Panc1 (cell line): Measurements from ENCODE around the gene MST1. TPM values are rescaled to one million over a fixed set of nuclear protein-coding genes. Genes with fewer than 3 reads are reported as not detected.

Experiments
- ATAC-seq: fragments of 200-7000 bp; cut with Tn5 transposase; 2 replicates; pipeline ENCODE4 v1.9.1; 2020; ENCODE audit warnings: mild to moderate bottlenecking, moderate library complexity
- BruUV-seq: library from RNA; stranded (reverse); fragments of 400-500 nt; replicated peaks from 2 replicates; lab custom pipeline; 2021; lab: Mats Ljungman, UMichigan
- CTCF ChIA-PET: fragments of 300-600 bp; sonication (Branson Sonifier 250); formaldehyde crosslinking; loops from one replicate; lab custom pipeline; 2022; ENCODE audit warnings: antibody characterized with exemption; lab: Charles Lee
- POLR2A ChIA-PET: fragments of 300-600 bp; sonication (Branson Sonifier 250); formaldehyde crosslinking; loops from one replicate; lab custom pipeline; 2022; ENCODE audit warnings: antibody characterized with exemption; lab: Charles Lee
- DNase-seq: peaks from one replicate; pipeline ENCODE4 v3.0.0-alpha.2; 2010; ENCODE audit warnings: low read depth, low spot score
- H3K27ac ChIP-seq: 2 replicates; pipeline ENCODE4 v1.5.1; 2011; ENCODE audit warnings: mild to moderate bottlenecking, low read length, inconsistent platforms
- H3K27me3 ChIP-seq: fragments of 200-500 bp; sonication (Bioruptor generic); 2 replicates; pipeline ENCODE4 v1.6.0; 2014; ENCODE audit warnings: low read length, inconsistent platforms; ENCODE audit not compliant: control insufficient read depth, insufficient read depth
- H3K36me3 ChIP-seq: fragments of 200-500 bp; sonication (Bioruptor generic); 2 replicates; pipeline ENCODE4 v1.5.1; 2014; ENCODE audit warnings: inconsistent platforms, mild to moderate bottlenecking, low read length, moderate library complexity; ENCODE audit not compliant: control insufficient read depth, insufficient read depth
- H3K4me1 ChIP-seq: 2 replicates; pipeline ENCODE4 v1.5.1; 2011; ENCODE audit warnings: inconsistent platforms, mild to moderate bottlenecking, low read length, moderate library complexity; ENCODE audit not compliant: control insufficient read depth, insufficient read depth
- H3K4me3 ChIP-seq, 2 experiments: 2 replicates each; pipeline ENCODE4 v1.5.1; 2011 to 2012; ENCODE audit warnings: low read depth in 2 of 2, low read length in 2 of 2, mild to moderate bottlenecking in 2 of 2, inconsistent platforms in 1 of 2, moderate library complexity in 1 of 2
- H3K9me3 ChIP-seq: fragments of 200-500 bp; sonication (Bioruptor generic); 2 replicates; pipeline ENCODE4 v1.5.1; 2014; ENCODE audit warnings: low read depth, mild to moderate bottlenecking, inconsistent platforms, low read length, moderate library complexity; ENCODE audit not compliant: control insufficient read depth, insufficient read depth
- POLR2AphosphoS5 ChIP-seq: IDR thresholded peaks from 2 replicates; pipeline ENCODE4 v1.6.1; 2012; ENCODE audit warnings: mild to moderate bottlenecking, low read depth, low read length, moderate library complexity
- SIN3A ChIP-seq: IDR thresholded peaks from 2 replicates; pipeline ENCODE4 v1.6.1; 2012; ENCODE audit warnings: low read depth, mild to moderate bottlenecking, low read length, moderate library complexity, borderline replicate concordance; ENCODE audit not compliant: insufficient read depth
- TCF7L2 ChIP-seq: IDR thresholded peaks from 2 replicates; pipeline ENCODE4 v1.6.1; 2011; ENCODE audit warnings: mild to moderate bottlenecking, low read depth, low read length, inconsistent platforms
- in situ Hi-C: cut with HindIII; loops from 2 replicates; pipeline ENCODE4 v1.10.0; 2016; ENCODE audit warnings: low sequenced_read_pairs, low pct_unique_long_range_greater_than_20kb
- intact Hi-C: fragments of 100-400 bp; cut with micrococcal nuclease; formaldehyde crosslinking; loops from one replicate; pipeline ENCODE4 v1.10.0; 2022; ENCODE audit not compliant: unreplicated experiment
- total RNA-seq: library from RNA; stranded (reverse); gene quantifications from one replicate; pipeline ENCODE4 v1.2.1, GENCODE V29; 2021; ENCODE audit not compliant: unreplicated experiment
- TF ChIP-seq, protein P1 (sequence below), 2 experiments: IDR thresholded peaks; 2 replicates each; pipeline ENCODE4 v1.6.1; 2011 to 2012; ENCODE audit warnings: low read depth in 2 of 2, control low read depth in 1 of 2, low read length in 1 of 2, mild to moderate bottlenecking in 1 of 2, moderate library complexity in 1 of 2; ENCODE audit not compliant: insufficient read depth in 1 of 2
- TF ChIP-seq, protein P2 (sequence below): fragments of 450-650 bp; IDR thresholded peaks from 2 replicates; pipeline ENCODE4 v1.5.1; 2017; ENCODE audit warnings: mild to moderate bottlenecking

The MST1 gene
- total RNA-seq, 1 experiment from 2014 or later, result 14.0 TPM

DNA sequence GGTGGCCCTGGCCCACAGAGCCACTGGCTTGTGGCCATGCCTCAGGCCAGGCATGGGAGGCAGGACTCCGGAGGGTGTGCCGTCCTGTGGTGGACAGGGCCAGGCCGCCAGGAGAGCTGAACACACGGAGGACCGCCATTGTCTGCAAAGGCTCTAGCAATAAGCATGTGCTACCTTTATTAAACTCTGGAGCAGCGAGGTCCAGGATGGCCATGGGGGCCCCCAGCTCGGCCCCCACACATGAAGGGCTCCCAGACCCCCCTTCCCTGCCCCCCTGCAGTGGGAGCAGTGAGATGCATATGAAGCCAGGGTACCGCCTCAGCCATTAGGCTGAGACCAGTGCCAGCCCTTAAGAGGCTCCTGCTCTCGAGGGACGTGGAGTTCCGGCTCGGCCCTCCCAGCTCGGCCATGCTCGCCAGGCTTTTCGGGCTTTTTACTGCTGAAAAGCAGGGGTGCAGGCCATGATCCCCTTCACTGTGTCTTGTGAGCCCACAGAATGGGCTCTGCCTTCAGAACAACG, 27.5 kb upstream of the MST1 start:
- intact Hi-C loops (no loop called here), in situ Hi-C loops (no loop called here)
- ChIA-PET POLR2A (no interaction called here), CTCF (no interaction called here)
- no peak for TF ChIP-seq POLR2AphosphoS5
- no peak for TF ChIP-seq SIN3A
- TF ChIP-seq, protein P1, sequence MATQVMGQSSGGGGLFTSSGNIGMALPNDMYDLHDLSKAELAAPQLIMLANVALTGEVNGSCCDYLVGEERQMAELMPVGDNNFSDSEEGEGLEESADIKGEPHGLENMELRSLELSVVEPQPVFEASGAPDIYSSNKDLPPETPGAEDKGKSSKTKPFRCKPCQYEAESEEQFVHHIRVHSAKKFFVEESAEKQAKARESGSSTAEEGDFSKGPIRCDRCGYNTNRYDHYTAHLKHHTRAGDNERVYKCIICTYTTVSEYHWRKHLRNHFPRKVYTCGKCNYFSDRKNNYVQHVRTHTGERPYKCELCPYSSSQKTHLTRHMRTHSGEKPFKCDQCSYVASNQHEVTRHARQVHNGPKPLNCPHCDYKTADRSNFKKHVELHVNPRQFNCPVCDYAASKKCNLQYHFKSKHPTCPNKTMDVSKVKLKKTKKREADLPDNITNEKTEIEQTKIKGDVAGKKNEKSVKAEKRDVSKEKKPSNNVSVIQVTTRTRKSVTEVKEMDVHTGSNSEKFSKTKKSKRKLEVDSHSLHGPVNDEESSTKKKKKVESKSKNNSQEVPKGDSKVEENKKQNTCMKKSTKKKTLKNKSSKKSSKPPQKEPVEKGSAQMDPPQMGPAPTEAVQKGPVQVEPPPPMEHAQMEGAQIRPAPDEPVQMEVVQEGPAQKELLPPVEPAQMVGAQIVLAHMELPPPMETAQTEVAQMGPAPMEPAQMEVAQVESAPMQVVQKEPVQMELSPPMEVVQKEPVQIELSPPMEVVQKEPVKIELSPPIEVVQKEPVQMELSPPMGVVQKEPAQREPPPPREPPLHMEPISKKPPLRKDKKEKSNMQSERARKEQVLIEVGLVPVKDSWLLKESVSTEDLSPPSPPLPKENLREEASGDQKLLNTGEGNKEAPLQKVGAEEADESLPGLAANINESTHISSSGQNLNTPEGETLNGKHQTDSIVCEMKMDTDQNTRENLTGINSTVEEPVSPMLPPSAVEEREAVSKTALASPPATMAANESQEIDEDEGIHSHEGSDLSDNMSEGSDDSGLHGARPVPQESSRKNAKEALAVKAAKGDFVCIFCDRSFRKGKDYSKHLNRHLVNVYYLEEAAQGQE (IDR thresholded peaks at IDR 0.05; ENCODE audit: insufficient read depth in 1 of 2, low read depth in 2 of 2, low read length in 1 of 2), result no peak
- TF ChIP-seq TCF7L2, result no peak
- TF ChIP-seq, protein P2, sequence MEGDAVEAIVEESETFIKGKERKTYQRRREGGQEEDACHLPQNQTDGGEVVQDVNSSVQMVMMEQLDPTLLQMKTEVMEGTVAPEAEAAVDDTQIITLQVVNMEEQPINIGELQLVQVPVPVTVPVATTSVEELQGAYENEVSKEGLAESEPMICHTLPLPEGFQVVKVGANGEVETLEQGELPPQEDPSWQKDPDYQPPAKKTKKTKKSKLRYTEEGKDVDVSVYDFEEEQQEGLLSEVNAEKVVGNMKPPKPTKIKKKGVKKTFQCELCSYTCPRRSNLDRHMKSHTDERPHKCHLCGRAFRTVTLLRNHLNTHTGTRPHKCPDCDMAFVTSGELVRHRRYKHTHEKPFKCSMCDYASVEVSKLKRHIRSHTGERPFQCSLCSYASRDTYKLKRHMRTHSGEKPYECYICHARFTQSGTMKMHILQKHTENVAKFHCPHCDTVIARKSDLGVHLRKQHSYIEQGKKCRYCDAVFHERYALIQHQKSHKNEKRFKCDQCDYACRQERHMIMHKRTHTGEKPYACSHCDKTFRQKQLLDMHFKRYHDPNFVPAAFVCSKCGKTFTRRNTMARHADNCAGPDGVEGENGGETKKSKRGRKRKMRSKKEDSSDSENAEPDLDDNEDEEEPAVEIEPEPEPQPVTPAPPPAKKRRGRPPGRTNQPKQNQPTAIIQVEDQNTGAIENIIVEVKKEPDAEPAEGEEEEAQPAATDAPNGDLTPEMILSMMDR, result no peak
- Histone ChIP-seq H3K4me3 (no peak overlapping the region), H3K27ac (no peak overlapping the region), H3K4me1 (no peaks in the 10 kb centered on the region), H3K9me3 (no peaks in the 10 kb centered on the region), H3K36me3 (no peaks in the 10 kb centered on the region), H3K27me3 (no peaks in the 10 kb centered on the region)
- BruUV-seq, result no TSS peak
- ATAC-seq (no peak), DNase-seq (no peak)

DNA sequence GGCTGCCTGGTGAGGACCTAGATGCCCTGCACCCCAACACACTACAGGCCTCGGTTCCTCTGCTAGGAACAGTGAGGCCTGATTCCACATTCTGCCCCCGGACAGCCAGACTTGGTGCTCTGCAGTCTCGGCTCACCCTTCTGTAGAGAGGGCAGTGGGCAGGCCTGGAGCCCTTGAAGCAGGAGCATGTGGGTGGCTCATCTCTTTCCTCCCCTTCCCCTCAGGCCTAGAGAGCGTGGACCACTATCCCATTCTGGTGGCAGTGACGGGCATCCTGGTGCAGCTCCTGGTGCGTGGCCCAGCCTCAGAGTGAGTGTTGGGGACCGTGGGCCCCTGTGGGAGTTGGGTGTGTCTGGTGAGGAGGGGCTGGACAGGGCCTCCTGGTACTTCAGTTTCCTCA, 26.9 kb upstream of the MST1 start:
- no peak overlapping the region for H3K27ac ChIP-seq
- DNase-seq (no peak), ATAC-seq (no peak)
- in situ Hi-C loops (no loop called here), intact Hi-C loops (no loop called here)
- H3K9me3 ChIP-seq, result no peaks in the 10 kb centered on the region
- ChIA-PET POLR2A (no interaction called here), CTCF (no interaction called here)
- no peaks in the 10 kb centered on the region for H3K27me3 ChIP-seq
- no peak overlapping the region for H3K4me3 ChIP-seq
- no peaks in the 10 kb centered on the region for H3K36me3 ChIP-seq
- no peaks in the 10 kb centered on the region for H3K4me1 ChIP-seq
- BruUV-seq, result no TSS peak
- TF ChIP-seq SIN3A, result no peak
- TF ChIP-seq, protein P1 (IDR thresholded peaks at IDR 0.05; ENCODE audit: insufficient read depth in 1 of 2, low read depth in 2 of 2, low read length in 1 of 2), result no peak
- TF ChIP-seq, protein P2, result no peak
- no peak for TF ChIP-seq POLR2AphosphoS5
- no peak for TF ChIP-seq TCF7L2
